Endothelial cell of umbilical vein (primary cell): ENCODE data around the gene DHCR7. TPM values are rescaled to one million over a fixed set of nuclear protein-coding genes. Genes with fewer than 3 reads are reported as not detected.

Experiments
- BruUV-seq: library from RNA; stranded (reverse); fragments of 400-500 nt; replicated peaks from 2 replicates; lab custom pipeline; 2021; lab: Mats Ljungman, UMichigan
- CTCF ChIA-PET: fragments of 300-600, 350-600 bp; sonication (Branson Sonifier 250); formaldehyde crosslinking; loops from one replicate; lab custom pipeline; 2021; ENCODE audit warnings: antibody characterized with exemption, inconsistent platforms; lab: Charles Lee
- POLR2A ChIA-PET: fragments of 300-600, 350-600 bp; sonication (Branson Sonifier 250); formaldehyde crosslinking; loops from one replicate; lab custom pipeline; 2021; ENCODE audit warnings: antibody characterized with exemption, inconsistent platforms; lab: Charles Lee
- DNase-seq: peaks from one replicate; pipeline ENCODE4 v3.0.0-alpha.2; 2011; ENCODE audit warnings: low read depth, low spot score
- FAIRE-seq: peaks from 2 replicates; lab custom pipeline; 2011; peaks lifted over from hg19 to GRCh38; lab: Jason Lieb, UNC
- H2AFZ ChIP-seq: 2 replicates; pipeline ENCODE4 v1.6.0; 2012; ENCODE audit warnings: low read depth, low read length, control low read depth, inconsistent platforms
- H3K27ac ChIP-seq: 2 replicates; pipeline ENCODE4 v1.5.1; 2011; ENCODE audit warnings: low read depth, mild to moderate bottlenecking, control low read depth, low read length, moderate library complexity; ENCODE audit not compliant: insufficient read depth
- H3K27me3 ChIP-seq, 2 experiments: 2 replicates each; pipeline versions ENCODE4 v1.6.0 to v1.6.1; 2011; ENCODE audit warnings: low read length in 2 of 2, mixed read lengths in 1 of 2; ENCODE audit not compliant: control insufficient read depth in 2 of 2, insufficient read depth in 2 of 2
- H3K36me3 ChIP-seq, 2 experiments: 2 replicates in 1 of 2; 3 replicates in 1 of 2; pipeline ENCODE4 v1.5.1; 2011; ENCODE audit warnings: low read length in 2 of 2, mild to moderate bottlenecking in 1 of 2, moderate library complexity in 1 of 2; ENCODE audit not compliant: control insufficient read depth in 2 of 2, insufficient read depth in 2 of 2; ENCODE audit errors: extremely low read depth in 1 of 2
- H3K4me1 ChIP-seq: 3 replicates; pipeline ENCODE4 v1.5.1; 2011; ENCODE audit warnings: mild to moderate bottlenecking, low read length; ENCODE audit not compliant: control insufficient read depth, insufficient read depth; ENCODE audit errors: extremely low read depth
- H3K4me2 ChIP-seq: 2 replicates; pipeline ENCODE4 v1.6.1; 2011; ENCODE audit warnings: low read length, control low read depth, mixed read lengths; ENCODE audit not compliant: insufficient read depth
- H3K4me3 ChIP-seq, 3 experiments: fragments of 200-600 bp in 1 of 3; sonication (generic), shearing (Covaris generic) in 1 of 3; replicated peaks in 1 of 3; 2 replicates each; pipeline ENCODE4 v1.5.1; 2011 to 2016; ENCODE audit warnings: control low read depth in 3 of 3, low read length in 3 of 3, mild to moderate bottlenecking in 2 of 3, inconsistent platforms in 1 of 3, low read depth in 1 of 3, moderate library complexity in 1 of 3; ENCODE audit not compliant: insufficient read depth in 1 of 3
- H3K79me2 ChIP-seq: 2 replicates; pipeline ENCODE4 v1.6.0; 2012; ENCODE audit warnings: low read length, inconsistent platforms; ENCODE audit not compliant: control insufficient read depth, insufficient read depth
- H3K9ac ChIP-seq: replicated peaks from 2 replicates; pipeline ENCODE3; 2011; ENCODE audit warnings: low read length, control low read depth; ENCODE audit not compliant: insufficient read depth; ENCODE audit errors: extremely low read depth
- H3K9me1 ChIP-seq: replicated peaks from 3 replicates; pipeline ENCODE4 v1.6.0; 2011; ENCODE audit warnings: mild to moderate bottlenecking, low read length; ENCODE audit not compliant: control insufficient read depth, insufficient read depth; ENCODE audit errors: extremely low read depth
- H3K9me3 ChIP-seq: replicated peaks from 2 replicates; pipeline ENCODE4 v1.5.1; 2012; ENCODE audit warnings: low read length, inconsistent platforms; ENCODE audit not compliant: control insufficient read depth, insufficient read depth
- H4K20me1 ChIP-seq: replicated peaks from 2 replicates; pipeline ENCODE3; 2011; ENCODE audit warnings: mild to moderate bottlenecking, low read length; ENCODE audit not compliant: control insufficient read depth, insufficient read depth; ENCODE audit errors: extremely low read depth
- EZH2 ChIP-seq: IDR thresholded peaks from 2 replicates; pipeline ENCODE4 v1.6.1; 2012; ENCODE audit warnings: borderline replicate concordance, low read depth, mild to moderate bottlenecking, moderate library complexity, low read length, inconsistent platforms; ENCODE audit not compliant: severe bottlenecking
- FOS ChIP-seq: IDR thresholded peaks from 2 replicates; pipeline ENCODE4 v1.6.1; 2011; ENCODE audit warnings: mild to moderate bottlenecking, low read length, moderate library complexity, borderline replicate concordance; ENCODE audit not compliant: insufficient read depth
- GATA2 ChIP-seq: IDR thresholded peaks from 2 replicates; pipeline ENCODE4 v1.7.0; 2011; ENCODE audit warnings: low read depth, mild to moderate bottlenecking, moderate library complexity, mixed read lengths, low read length; ENCODE audit not compliant: insufficient read length, insufficient read depth
- JUN ChIP-seq: IDR thresholded peaks from 2 replicates; pipeline ENCODE4 v1.6.1; 2011; ENCODE audit warnings: borderline replicate concordance, low read depth; ENCODE audit not compliant: insufficient read length, insufficient read depth
- MYC ChIP-seq: IDR thresholded peaks from one replicate; pipeline ENCODE4 v1.6.1; 2011; ENCODE audit warnings: mild to moderate bottlenecking, low read depth, low read length
- POLR2A ChIP-seq: IDR thresholded peaks from 2 replicates; pipeline ENCODE4 v1.6.1; 2012; ENCODE audit warnings: low read depth, mild to moderate bottlenecking, control low read depth, low read length
- POLR2AphosphoS5 ChIP-seq: IDR thresholded peaks from 2 replicates; pipeline ENCODE4 v1.6.1; 2012; ENCODE audit warnings: low read depth, mild to moderate bottlenecking, control low read depth, low read length, moderate library complexity; ENCODE audit not compliant: insufficient read depth
- dilution Hi-C: fragments of 300-500 bp; cut with MboI; formaldehyde crosslinking; loops from one replicate; pipeline ENCODE4 v1.15.0; 2019; ENCODE audit warnings: low sequenced_read_pairs; ENCODE audit not compliant: extremely low pct_ligation_motif_present
- intact Hi-C: fragments of 100-400 bp; cut with micrococcal nuclease; formaldehyde crosslinking; loops from one replicate; pipeline ENCODE4 v1.10.0; 2022
- polyA plus RNA-seq, 4 experiments: library from polyadenylated mRNA; depleted of rRNA in 3 of 4; stranded (reverse) in 3 of 4; unstranded in 1 of 4; fragments of >200 nt; gene quantifications; 2 replicates each; pipeline versions ENCODE4 v1.2.1 to v1.2.3, GENCODE V29; 2011 to 2012; ENCODE audit warnings: missing spikeins in 1 of 4
- total RNA-seq: library from RNA; stranded (reverse); gene quantifications from 2 replicates; pipeline ENCODE4 v1.2.3, GENCODE V29; 2021
- TF ChIP-seq, protein P1 (sequence below), 2 donors: IDR thresholded peaks; 1 replicate in 1 of 2; 2 replicates in 1 of 2; pipeline ENCODE4 v1.5.1; 2011; ENCODE audit warnings: low read length in 2 of 2, mild to moderate bottlenecking in 2 of 2, moderate library complexity in 2 of 2, control low read depth in 1 of 2, inconsistent platforms in 1 of 2, low read depth in 1 of 2; ENCODE audit not compliant: insufficient read depth in 1 of 2; ENCODE audit errors: extremely low read depth in 1 of 2
- TF ChIP-seq, protein P2 (sequence below): IDR thresholded peaks from 2 replicates; pipeline ENCODE4 v1.6.1; 2011; ENCODE audit not compliant: insufficient read depth, insufficient read length

DHCR7 gene
- total and polyA plus RNA-seq, 2 donors (not counting 3 experiments of a cell fraction or from before 2014, with no cell fraction given) = 171 to 175 TPM

DNA sequence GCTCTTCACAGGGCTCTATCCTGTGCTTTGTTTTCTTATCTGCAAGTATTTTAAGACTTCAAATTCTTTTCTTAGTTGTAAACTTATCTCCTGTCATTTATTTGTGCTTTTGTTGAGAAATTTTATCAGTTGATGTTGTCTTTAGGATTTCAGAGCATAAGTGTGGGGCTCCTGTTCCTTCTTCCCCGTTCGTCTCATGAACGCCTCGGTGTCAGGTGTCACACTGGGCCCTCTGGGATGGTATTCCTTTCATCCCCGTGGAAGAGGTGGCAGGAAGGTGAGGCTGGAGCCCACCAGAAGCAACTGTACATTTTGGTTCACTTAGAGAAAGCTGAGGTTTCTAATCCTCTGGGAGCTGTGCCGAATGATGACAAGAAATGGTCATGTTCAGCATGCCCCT, 22.8 kb upstream of the DHCR7 start:
- H3K36me3 ChIP-seq = peaks cover 20 to 38% of the 10 kb centered on the region in 2 experiments
- H3K9ac ChIP-seq = no peak overlapping the region
- no peak for FAIRE-seq
- BruUV-seq = no TSS peak
- TF ChIP-seq EZH2 = no peak
- TF ChIP-seq POLR2A = no peak
- no peak for TF ChIP-seq JUN
- TF ChIP-seq, protein P1, sequence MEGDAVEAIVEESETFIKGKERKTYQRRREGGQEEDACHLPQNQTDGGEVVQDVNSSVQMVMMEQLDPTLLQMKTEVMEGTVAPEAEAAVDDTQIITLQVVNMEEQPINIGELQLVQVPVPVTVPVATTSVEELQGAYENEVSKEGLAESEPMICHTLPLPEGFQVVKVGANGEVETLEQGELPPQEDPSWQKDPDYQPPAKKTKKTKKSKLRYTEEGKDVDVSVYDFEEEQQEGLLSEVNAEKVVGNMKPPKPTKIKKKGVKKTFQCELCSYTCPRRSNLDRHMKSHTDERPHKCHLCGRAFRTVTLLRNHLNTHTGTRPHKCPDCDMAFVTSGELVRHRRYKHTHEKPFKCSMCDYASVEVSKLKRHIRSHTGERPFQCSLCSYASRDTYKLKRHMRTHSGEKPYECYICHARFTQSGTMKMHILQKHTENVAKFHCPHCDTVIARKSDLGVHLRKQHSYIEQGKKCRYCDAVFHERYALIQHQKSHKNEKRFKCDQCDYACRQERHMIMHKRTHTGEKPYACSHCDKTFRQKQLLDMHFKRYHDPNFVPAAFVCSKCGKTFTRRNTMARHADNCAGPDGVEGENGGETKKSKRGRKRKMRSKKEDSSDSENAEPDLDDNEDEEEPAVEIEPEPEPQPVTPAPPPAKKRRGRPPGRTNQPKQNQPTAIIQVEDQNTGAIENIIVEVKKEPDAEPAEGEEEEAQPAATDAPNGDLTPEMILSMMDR (IDR thresholded peaks at IDR 0.05; ENCODE audit: extremely low read depth in 1 of 2, insufficient read depth in 1 of 2, low read depth in 1 of 2, low read length in 2 of 2) = no peak
- TF ChIP-seq FOS = no peak
- no peak for TF ChIP-seq GATA2
- dilution Hi-C loops = no loop called here
- H3K9me3 ChIP-seq = no peaks in the 10 kb centered on the region
- no peaks in the 10 kb centered on the region for H3K4me1 ChIP-seq
- no peak overlapping the region for H3K4me2 ChIP-seq
- POLR2A ChIA-PET = interaction anchor here (0.6 kb wide), 1 partner anchor 16 kb away, joined by 5 read pairs; no protein-coding TSS in a partner anchor
- no peak overlapping the region for H3K4me3 ChIP-seq
- DNase-seq = no peak
- CTCF ChIA-PET = no interaction called here
- H2AFZ ChIP-seq = no peak overlapping the region
- H4K20me1 ChIP-seq = no peaks in the 10 kb centered on the region
- H3K27me3 ChIP-seq = no peaks in the 10 kb centered on the region
- no peaks in the 10 kb centered on the region for H3K79me2 ChIP-seq
- intact Hi-C loops = no loop called here
- H3K9me1 ChIP-seq = no peaks in the 10 kb centered on the region
- no peak overlapping the region for H3K27ac ChIP-seq

DNA sequence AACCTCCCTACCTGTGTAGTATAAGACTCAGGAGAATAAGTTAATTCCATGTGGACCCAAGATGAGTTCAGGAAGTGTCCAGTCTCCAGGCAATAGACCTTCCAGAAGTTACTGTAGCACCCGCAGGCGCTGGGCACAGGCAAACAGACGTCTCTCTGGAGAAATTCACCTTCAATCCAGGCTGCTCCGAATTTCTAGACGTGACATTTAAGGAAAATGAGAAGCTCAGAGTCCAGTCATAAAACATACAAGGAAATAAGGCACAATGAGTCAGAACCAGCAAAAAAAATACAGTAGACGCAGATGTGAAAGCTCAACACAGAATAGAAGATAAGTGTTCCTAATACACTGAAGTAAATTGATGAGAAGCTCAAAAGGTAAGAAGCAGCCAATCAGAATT, 19.0 kb upstream of the DHCR7 start:
- CTCF ChIA-PET = interaction anchor here (1.7 kb wide), 1 partner anchor 96 kb away, joined by 9 read pairs; no protein-coding TSS in a partner anchor
- H3K4me1 ChIP-seq = no peaks in the 10 kb centered on the region
- DNase-seq (no peak), FAIRE-seq (no peak)
- no peak overlapping the region for H2AFZ ChIP-seq
- POLR2A ChIA-PET = no interaction called here
- H4K20me1 ChIP-seq = no peaks in the 10 kb centered on the region
- BruUV-seq = no TSS peak
- dilution Hi-C loops (no loop called here), intact Hi-C loops (no loop called here)
- H3K27me3 ChIP-seq = no peaks in the 10 kb centered on the region
- H3K4me2 ChIP-seq = no peak overlapping the region
- H3K27ac ChIP-seq = no peak overlapping the region
- H3K9ac ChIP-seq = no peak overlapping the region
- no peak for TF ChIP-seq POLR2A
- TF ChIP-seq EZH2 = no peak
- TF ChIP-seq JUN = no peak
- no peak for TF ChIP-seq GATA2
- no peak for TF ChIP-seq FOS
- TF ChIP-seq POLR2AphosphoS5 = no peak
- TF ChIP-seq, protein P1 (IDR thresholded peaks at IDR 0.05; ENCODE audit: extremely low read depth in 1 of 2, insufficient read depth in 1 of 2, low read depth in 1 of 2, low read length in 2 of 2) = no peak
- no peak for TF ChIP-seq MYC
- TF ChIP-seq, protein P2, sequence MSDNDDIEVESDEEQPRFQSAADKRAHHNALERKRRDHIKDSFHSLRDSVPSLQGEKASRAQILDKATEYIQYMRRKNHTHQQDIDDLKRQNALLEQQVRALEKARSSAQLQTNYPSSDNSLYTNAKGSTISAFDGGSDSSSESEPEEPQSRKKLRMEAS = no peak
- peaks cover 12 to 13% of the 10 kb centered on the region in 2 experiments for H3K36me3 ChIP-seq
- H3K79me2 ChIP-seq = no peaks in the 10 kb centered on the region
- H3K9me3 ChIP-seq = no peaks in the 10 kb centered on the region
- no peak overlapping the region for H3K4me3 ChIP-seq
- no peaks in the 10 kb centered on the region for H3K9me1 ChIP-seq
